ENCODE data around the gene DEFB127.
"Not testable (repeated sequence)": the region's sequence is repeated elsewhere in the genome, so short reads cannot be mapped to it uniquely, and the experiment has no call there.

DEFB127 gene

GRCh38 chr20:157154-157553, at the start of gene DEFB127:
Gene DEFB127, plus strand, starts transcription at chr20:157454. Its CDS starts 91 bp downstream, at chr20:157545.
- DNase-seq (ENCODE audit: low read depth, low spot score): no peak

- DNase-seq (ENCODE audit: low read depth, low spot score): no peak
Observed at GRCh38 chr20:112396-112795, 44.9 kb upstream of the DEFB127 start.

- no peak for DNase-seq (ENCODE audit: low read depth, low spot score)
Observed at GRCh38 chr20:117518-117917, 39.7 kb upstream of the DEFB127 start.

GRCh38 chr20:129786-130323, 27.4 kb upstream of the DEFB127 start:
- DNase-seq (ENCODE audit: low read depth, low spot score): not testable (repeated sequence)

- DNase-seq (ENCODE audit: low read depth, low spot score): no peak
Observed at GRCh38 chr20:137668-138490, 19.4 kb upstream of the DEFB127 start.

GRCh38 chr20:142290-142689, 15.0 kb upstream of the DEFB127 start, which contains the start of gene DEFB126:
Gene DEFB126, plus strand, starts transcription at chr20:142590. Its CDS starts 39 bp downstream, at chr20:142629.
- no peak for DNase-seq (ENCODE audit: low read depth, low spot score)

- DNase-seq (ENCODE audit: low read depth, low spot score): no peak
Observed at GRCh38 chr20:145877-146276, 11.4 kb upstream of the DEFB127 start.

GRCh38 chr20:152131-152530, 5.1 kb upstream of the DEFB127 start:
- DNase-seq (ENCODE audit: low read depth, low spot score): no peak

- no peak for DNase-seq (ENCODE audit: low read depth, low spot score)
Observed at GRCh38 chr20:164618-165017, 7.4 kb downstream of the DEFB127 start.

- DNase-seq (ENCODE audit: low read depth, low spot score): no peak
Observed at GRCh38 chr20:168876-169275, 11.6 kb downstream of the DEFB127 start.

GRCh38 chr20:184288-184687, 27.0 kb downstream of the DEFB127 start:
- no peak for DNase-seq (ENCODE audit: low read depth, low spot score)

- DNase-seq (ENCODE audit: low read depth, low spot score): no peak
Observed at GRCh38 chr20:187733-188132, 30.5 kb downstream of the DEFB127 start.

GRCh38 chr20:189611-190010, 32.4 kb downstream of the DEFB127 start, which contains the start of gene DEFB128:
Gene DEFB128, minus strand, starts transcription at chr20:189711. Its CDS starts 88 bp downstream, at chr20:189623.
- DNase-seq (ENCODE audit: low read depth, low spot score): no peak

GRCh38 chr20:198225-198624, 41.0 kb downstream of the DEFB127 start:
- no peak for DNase-seq (ENCODE audit: low read depth, low spot score)

GRCh38 chr20:199996-200395, 42.7 kb downstream of the DEFB127 start:
- DNase-seq (ENCODE audit: low read depth, low spot score): no peak

- not testable (repeated sequence) for DNase-seq (ENCODE audit: low read depth, low spot score)
Observed at GRCh38 chr20:203630-204029, 46.4 kb downstream of the DEFB127 start.

Data from smooth muscle cell of the brain vasculature (primary cell).